ENCODE results near the gene WDR59.
A peak's percentile ranks its signal among the peaks of the same experiment; 100 is the strongest.

WDR59 gene

GRCh38 chr16:74999609-75000480 is 14.9 kb upstream of the WDR59 start:
- no peak for FAIRE-seq
- TF ChIP-seq CTCF (IDR thresholded peaks at IDR 0.05; ENCODE audit: insufficient read depth, missing control alignments), result no peak
- no peak for DNase-seq (ENCODE audit: insufficient read length, low spot score)

GRCh38 chr16:74999219-74999608 is 14.3 kb upstream of the WDR59 start:
- FAIRE-seq, result no peak

GRCh38 chr16:74998481-74999218 is 13.7 kb upstream of the WDR59 start, which contains the start of gene ZNRF1:
Gene ZNRF1, plus strand, starts transcription at chr16:74999024. Its CDS starts 648 bp downstream, at chr16:74999672.
- peak; percentile 51 for TF ChIP-seq CTCF (IDR thresholded peaks at IDR 0.05; ENCODE audit: insufficient read depth, missing control alignments)
- DNase-seq (ENCODE audit: insufficient read length, low spot score) (peak; percentile 31), FAIRE-seq (no peak)

More at GRCh38 chr16:74999219-74999608, 14.3 kb upstream of the WDR59 start:
- DNase-seq (ENCODE audit: insufficient read length, low spot score), result no peak
- TF ChIP-seq CTCF (IDR thresholded peaks at IDR 0.05; ENCODE audit: insufficient read depth, missing control alignments), result no peak

GRCh38 chr16:74997042-74997491 is 12.1 kb upstream of the WDR59 start:
- FAIRE-seq (no peak), DNase-seq (ENCODE audit: insufficient read length, low spot score) (no peak)
- TF ChIP-seq CTCF (IDR thresholded peaks at IDR 0.05; ENCODE audit: insufficient read depth, missing control alignments), result no peak

GRCh38 chr16:74995986-74996385 is 11.1 kb upstream of the WDR59 start:
- TF ChIP-seq CTCF (IDR thresholded peaks at IDR 0.05; ENCODE audit: insufficient read depth, missing control alignments), result no peak
- FAIRE-seq (no peak), DNase-seq (ENCODE audit: insufficient read length, low spot score) (no peak)

- TF ChIP-seq CTCF (IDR thresholded peaks at IDR 0.05; ENCODE audit: insufficient read depth, missing control alignments), result no peak
- FAIRE-seq (no peak), DNase-seq (ENCODE audit: insufficient read length, low spot score) (no peak)
Observed at GRCh38 chr16:74991593-74992403, 6.9 kb upstream of the WDR59 start.

Measured in D721Med (cell line).